Amniotic stem cell (primary cell): ENCODE data around the gene PRIMA1.

ENCODE experiments used
- DNase-seq: peaks from one replicate; lab custom pipeline; 2025; lab: John Stamatoyannopoulos, UW

The PRIMA1 gene

DNA sequence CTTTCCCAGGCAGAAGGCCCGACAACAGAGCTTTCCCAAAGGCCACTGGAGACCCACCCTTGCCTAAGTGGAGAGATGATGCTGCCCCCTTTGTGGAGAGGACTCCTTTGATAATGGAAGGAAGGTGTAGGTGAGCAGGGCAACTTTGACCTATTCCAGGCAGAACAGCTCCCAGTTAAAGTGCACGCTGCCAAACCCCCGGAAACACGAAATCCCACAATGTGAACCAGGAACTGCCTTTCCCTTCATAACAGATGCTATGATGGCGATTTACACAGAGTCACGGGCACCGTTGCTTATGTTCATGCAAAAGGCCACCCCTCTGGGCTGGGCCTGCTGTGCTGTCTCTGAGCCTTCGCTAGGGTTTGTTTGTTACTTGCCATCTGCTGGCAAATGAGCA, 34.6 kb downstream of the PRIMA1 start:
- DNase-seq, result no peak

DNA sequence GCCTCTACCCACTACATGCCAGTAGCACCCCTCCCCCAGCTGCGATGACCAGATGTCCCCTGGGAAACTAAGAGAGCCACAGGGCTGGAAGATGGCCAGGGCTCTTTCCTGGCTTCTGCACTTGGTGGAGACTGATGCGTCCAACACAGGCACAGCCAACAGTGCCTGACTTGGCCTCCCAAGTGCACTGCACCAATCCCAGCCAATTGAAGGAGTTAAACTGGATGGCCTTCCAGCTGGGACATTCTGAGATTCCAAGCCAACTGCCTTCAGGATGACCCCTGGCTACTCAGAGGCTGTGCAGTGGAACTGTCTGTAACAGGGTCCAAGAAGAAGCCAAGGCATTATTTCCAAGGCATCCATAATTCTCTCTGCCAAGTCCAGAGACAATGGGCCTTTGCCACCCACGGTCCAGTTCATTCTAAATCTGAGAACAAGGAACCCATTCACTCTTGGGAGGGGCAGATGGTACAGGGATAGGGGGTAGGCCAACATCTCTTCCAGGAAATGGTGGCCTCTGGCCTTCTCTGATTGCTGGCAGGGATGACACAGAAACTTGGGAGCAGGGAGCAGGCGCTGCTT, 35.2 kb downstream of the PRIMA1 start:
- DNase-seq, result no peak

DNA sequence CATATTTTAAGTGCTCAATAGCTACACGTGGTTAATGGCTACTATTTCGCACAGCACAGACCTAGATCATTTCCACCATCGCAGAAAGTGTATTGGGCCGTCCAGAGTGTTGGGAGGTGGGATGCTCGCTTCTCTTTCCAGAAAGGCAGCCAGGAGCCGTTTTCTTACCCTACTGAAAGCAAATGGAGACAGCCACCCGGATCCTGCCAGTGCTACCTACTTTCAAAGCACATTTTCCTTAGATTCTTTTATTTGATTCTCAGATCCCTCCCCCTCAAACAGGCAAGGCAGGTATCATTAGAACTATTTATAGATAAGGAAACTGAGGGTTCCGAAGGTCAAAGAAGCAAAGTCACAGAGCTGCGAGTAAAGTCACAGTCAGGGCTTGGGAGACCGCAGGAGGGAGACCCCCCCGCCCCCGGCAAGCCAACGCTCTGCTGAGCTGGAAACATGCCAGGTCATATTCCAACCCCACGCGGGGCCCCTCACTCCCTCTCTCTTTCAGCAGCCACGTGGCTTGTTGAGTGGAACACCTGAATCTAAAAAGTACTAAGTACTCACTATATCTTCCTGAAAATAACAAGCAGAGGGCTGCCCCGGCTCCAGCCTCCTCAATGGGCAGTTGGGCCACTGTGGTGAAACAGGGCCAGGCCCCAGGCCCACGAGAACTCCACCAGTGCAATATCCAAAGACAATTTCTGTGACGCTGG, 36.2 kb downstream of the PRIMA1 start:
- DNase-seq, result no peak

DNA sequence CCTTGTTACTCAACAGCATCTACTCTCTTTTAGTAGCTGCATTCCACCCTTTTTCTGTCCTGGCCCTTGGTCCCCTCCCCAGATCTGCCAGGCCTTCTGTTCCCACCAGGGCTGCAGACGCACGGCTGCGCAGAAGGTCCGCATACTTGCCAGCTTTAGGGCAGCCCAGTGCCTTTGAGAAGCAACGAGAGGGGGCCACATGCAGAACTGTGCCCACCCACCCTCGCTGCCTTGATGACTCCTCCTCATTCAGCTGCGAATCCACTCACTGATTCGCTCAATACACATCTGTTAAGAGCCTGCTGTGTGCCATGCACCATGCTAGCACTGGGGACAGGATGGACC, 39.2 kb downstream of the PRIMA1 start:
- DNase-seq, result no peak

DNA sequence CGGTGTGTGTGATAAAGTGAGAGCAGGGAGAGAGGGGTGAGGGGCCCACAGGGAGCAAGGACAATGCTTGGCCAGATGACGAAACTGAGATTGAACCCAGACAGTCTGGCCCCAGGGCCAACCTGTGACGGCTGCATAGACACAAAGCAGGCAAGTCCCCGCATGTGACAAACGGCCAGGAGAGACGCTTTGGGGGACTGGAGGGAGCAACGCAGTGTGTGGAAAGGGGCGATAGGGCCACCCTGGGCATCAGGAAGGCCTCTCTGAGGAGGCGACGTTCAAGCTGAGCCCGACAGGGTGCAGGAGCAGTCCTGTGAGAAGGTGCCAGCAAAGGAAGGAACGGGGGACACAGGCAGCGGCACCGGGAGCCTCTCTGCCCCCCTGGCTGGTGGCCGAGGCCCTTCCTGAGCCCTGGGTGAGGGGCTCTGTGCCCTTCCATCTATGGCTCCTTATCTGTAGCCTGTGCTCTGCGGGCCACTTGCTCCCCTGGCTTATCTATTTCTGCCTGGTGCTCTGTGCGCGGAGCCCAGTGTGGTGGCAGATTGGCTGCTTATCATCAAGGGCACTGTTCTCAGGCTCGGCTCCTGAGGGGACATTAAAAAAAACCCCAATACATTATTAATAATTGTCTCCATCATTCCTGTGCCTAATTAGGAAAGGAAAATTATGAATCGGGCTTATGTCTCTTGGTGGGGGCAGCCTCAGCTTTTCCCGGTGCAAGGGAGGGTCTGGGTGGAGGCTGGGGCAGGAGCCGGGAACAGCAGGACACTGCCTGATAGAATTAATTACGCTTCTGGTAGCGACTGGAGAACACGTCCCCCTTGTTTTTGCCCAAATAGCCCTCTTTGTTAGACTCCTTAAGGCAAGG, 39.8 kb downstream of the PRIMA1 start:
- DNase-seq, result no peak

DNA sequence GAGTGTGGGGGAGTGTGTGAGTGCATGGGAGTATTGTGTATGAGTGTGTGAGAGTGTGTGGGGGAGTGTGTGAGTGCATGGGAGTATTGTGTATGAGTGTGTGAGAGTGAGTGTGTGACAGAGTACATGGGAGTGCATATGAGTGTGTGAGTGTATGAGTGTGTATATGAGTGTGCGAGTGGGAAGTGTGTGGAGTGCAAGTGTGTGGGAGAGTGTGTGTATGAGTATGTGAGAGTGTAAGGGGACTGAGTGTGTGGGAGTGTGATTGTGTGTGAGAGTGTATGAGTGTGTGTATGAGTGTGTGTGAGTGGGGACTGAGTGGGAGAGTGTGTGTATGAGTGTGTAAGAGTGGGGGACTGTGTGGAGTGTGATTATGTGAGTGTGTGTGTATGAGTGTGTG, 40.7 kb downstream of the PRIMA1 start:
- no peak for DNase-seq

DNA sequence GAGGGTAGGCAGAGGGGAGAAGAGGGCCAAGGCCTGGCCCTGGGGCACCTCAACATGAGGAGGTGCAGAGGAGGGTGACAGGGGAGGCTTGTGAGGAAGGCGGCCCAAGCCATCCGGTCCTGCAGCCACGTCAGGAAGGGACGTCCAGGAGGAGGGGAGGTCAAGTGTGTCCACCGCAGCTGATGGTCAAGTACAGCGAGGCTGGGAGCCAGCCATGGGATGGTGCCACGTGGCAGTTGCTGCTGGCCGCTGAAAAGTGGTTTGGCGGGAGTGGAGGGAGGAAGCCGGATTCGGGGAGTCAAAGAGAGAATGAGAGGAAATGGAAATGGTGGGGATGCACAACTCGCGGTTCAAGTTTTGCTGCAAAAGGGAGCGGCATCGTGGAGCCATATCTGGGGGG, 41.2 kb downstream of the PRIMA1 start:
- DNase-seq, result no peak

DNA sequence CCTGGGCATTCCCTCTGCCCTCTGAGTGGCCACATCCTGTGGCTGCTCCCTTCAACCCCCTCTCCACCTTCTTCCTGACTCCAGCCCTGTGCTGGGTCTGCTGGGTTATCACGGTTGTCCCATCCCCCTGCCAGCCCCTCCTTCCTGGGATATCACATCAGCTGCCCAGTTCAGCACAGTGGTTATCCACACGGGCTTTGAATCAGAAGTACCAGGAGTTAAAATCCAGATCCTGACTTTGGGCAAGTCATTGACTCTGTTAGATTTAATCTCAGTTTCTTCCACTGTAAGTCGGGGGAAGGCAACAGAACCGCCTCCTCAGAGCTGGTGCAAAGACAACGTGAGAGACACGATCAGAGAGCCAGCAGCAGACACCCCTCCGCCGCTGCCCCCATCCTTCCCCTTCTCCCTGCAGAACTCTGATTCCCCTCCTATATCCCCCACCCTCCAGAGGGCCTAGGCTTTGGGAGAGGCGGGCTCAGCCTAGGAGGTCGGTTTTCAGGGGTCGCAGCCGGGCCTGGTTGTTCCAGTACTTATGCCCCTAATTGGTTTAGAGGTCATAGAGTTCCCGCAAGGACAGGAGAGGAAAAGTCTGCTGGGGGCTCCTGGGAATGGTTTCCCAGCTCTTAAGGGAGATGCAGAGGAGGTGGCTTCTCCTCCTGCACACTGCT, 42.5 kb downstream of the PRIMA1 start:
- no peak for DNase-seq

DNA sequence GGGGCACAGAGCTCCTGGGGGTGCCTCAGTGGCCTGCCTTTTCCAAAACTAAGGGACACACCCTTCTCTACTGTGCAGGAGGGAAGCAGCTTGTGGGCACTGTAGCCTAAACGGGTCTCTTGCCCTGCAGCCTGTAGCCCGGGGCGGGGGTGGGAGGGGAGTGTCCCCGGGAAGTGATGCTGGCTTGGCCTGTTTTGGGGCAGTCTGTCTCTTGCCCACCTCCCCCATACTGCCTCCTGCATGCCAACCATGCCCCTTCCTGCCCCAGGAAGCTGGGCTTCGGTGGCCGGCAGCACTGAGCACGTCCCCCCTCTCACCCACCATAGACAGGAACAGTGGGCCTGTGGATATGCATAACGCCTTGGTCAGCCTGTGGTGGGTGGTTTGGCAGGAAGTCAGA, 43.4 kb downstream of the PRIMA1 start:
- no peak for DNase-seq

DNA sequence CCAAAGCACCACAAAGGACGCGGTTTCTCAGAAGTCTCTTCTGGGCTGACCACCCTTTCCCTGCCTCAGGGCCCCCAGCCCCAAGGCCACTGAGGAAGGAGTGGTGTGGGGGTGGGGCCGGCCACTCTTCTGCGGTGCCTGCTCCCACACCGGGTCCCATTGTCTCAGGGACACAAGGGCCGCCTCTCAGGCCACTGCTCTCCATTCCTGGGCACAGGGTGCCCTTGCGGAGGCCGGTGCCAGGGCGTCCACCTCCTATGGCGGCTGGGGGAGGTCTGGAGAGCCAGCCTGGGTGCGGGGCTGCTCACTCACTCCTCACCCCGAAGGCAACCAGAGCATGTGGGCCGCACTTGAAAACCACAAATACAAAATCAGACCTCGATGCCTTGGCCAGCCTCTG, 44.1 kb downstream of the PRIMA1 start:
- DNase-seq, result no peak

DNA sequence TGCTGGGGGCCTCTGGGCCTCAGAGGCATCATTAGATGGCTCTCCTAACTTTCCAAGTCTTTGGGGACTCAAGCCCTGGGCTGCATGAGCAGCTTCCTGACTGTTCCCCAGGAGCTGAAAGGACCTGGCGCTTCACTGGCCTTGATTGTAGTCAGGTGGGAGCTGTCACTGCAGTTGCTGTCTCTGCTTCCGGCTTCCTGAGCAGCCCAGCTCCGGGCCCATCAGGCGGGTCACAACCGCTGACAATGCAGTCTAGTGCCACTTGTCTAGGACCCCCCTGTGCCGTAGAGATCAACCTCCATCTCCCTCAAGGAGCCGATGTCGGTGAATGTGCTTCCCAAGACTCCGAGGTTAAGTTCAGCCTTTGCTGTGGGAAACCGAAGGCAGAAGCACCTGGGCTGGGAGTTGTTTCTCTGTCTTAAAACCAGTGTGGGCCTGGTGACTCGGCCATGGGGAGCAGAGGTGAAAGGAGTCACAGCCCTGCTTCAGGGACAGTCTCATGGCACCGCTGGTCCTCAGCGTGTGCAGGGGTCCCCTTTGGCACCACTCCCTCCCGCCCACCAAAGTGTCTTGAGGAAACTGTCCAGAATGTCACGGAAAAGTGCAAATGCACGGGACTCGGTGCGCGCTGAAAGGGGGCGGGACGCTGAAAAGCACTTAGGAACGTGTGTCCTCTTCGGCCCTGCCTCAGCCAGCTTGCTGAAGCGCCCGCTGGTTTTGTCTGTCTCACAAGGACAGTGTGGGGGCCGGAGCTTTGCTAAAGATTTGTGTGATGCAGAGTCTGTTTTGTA, 44.8 kb downstream of the PRIMA1 start:
- DNase-seq, result no peak

DNA sequence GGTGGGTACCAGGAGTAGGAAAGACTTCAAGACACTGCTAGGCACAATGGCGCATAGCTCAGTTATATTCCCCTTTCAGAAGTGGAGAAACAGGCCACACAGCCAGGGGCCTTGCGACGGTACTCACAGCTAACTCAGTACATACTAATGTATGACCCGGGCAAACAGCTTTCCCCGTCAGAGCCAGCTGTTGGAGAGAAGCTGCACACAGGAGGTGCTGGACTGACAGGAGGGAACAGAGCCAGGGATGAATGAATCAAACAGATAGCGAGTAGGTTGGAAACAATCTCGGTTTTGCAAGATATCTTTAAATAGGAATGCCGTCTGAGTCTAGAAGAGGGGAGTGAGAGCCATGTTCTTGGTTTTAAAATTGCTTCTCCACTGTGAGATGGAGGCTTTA, 45.5 kb downstream of the PRIMA1 start:
- DNase-seq, result no peak

DNA sequence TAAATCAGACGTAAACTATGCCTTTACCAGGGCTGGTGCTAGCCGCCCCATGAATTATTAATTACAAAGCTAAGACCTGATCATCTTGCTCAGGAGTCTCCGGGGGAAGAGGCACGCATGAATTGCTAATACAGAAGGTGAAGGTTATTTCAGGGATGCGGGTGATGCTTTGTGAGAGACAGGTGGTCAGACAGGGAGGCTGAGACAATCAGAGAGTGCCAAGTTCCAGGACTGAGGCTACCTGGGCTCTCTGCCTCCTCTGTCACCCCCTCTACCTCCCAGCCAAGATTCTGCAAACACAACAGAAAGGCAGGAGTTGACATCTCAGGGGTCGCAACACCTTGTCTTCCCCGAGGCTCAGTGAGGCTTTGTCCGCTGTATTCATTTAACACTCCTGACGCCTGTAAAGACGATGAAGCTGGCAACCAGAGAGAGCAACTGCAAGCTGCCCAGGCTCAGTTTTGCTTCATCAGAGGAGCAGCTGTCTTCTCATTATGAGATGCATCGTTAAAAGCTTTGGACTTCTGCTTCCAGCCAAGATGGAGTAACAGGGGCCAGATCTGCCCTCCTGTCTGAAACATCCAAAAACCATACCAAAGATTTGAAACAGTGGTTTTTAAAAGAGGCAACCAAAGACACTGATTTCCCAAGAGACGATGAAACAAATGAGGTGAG, 46.6 kb downstream of the PRIMA1 start:
- no peak for DNase-seq

DNA sequence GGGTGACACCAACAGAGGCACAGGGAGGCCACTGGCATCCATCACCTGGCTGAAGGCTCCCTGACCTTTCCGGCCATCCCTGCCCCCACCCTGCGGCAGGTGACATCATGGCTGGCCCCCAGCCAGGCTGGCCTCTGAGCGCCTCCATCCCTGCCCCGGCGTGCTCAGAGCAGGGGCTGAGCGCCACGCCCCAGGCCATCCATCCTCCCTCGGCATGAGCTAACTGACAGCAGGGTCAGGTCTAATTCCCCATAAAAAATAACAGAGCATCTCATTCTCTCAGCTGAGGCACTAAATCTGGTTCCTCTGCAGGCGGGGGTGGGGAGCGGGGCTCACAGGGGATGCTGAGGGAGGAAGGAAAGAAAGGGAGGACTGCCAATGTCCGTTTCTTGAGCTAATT, 50.7 kb downstream of the PRIMA1 start:
- DNase-seq, result no peak

DNA sequence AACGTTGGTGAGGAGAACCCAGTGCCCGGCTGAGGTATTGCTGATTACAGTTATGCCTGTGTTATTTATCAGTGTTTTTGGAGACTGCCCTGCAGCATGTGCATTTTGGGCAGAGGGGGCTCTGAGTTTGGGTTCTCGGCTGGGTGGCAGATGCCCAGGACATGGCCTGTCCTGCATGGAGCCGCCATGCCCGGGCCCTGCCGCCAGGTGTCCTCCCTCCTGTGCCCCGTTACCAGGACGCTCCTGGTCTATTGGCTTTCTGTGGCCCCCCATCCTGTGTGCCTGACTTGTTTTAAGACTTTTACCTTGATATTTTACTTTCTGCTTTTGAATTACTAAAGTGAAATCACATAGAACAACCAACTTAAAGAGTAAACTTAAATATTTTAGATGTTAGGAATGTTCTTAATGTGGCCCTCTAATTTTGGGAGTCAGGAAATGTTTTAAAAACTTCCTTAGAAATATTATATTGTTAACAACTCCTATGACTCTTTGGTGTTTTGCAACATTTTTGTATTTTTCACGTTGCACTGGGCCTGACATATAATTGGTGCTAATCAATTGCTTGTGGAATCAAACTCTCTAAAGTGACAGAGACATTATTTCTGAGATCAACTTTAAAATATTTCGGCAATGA, 51.8 kb downstream of the PRIMA1 start:
- no peak for DNase-seq

DNA sequence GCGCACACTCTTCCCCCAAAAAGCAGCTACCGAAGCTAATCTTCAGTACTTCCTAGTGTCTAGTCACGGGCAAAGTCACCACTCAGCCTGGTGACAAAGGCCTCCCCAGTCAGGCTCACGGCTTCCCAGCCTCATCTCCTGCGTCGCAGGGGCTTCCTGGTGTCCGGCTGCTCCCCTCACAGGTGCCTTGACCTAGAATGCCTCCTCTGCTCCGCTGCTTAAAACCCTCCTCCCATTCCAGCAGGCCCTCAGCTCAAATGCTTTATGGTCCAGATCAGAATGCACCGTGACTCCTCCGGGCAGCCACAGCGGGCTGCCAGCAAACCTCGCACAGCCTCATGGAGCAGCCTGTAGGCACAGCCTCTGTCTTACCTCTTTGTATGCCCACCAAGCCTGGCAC, 53.1 kb downstream of the PRIMA1 start:
- no peak for DNase-seq

DNA sequence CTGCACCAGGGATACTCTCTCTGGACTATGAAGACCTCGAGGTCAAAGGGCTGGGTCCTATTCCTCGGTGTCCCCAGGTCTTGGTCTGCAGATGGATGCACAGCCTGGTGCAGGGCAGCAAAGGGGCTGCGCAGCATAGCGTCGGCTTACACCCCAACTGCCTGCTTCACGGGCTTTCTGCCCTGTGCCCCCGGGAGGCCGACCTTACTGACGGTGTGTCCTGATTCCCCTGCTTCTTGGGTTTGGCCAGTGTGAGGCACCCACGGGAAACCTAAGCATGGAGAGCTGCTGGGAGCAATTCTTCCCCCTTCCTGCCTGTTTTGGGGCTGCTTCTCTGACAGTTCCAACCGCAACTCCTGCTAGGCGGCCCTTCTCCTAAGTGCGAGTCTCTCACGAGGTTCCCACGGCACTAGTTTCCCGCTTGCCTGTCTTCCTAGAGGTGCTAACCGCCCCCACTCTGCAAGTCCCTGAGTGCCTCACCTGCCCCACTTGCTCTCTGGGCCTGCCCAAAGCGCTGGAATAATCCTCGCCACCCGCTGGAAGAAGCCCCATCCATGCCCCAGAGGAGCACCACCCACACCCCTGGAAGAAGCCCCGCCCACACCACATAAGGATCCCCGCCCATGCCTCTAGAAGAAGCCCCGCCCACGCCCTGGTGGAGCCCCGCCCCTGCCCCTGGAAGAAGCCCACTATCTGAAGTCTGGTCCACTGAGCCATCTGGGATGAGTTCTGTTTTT, 54.0 kb downstream of the PRIMA1 start:
- DNase-seq, result no peak

DNA sequence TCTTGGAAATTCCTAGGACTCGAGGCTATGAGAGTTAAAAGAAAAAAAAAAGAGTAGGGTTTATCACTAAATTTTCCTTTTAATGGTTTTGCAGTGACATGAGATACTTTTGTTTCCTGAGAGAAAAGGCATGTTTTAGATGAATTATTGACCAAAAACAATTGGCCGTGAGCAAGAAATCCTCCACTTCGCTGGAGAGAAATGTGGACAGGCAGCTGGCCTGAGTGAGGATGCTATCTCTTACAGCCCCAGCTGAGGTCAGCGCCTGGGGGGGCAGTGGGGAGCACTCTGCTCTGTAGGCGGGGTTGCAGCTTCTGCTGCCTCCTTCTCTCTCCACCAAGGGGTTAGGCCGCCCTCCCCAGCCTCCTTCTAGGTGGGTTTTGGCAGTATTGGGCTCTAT, 54.7 kb downstream of the PRIMA1 start:
- DNase-seq, result no peak

DNA sequence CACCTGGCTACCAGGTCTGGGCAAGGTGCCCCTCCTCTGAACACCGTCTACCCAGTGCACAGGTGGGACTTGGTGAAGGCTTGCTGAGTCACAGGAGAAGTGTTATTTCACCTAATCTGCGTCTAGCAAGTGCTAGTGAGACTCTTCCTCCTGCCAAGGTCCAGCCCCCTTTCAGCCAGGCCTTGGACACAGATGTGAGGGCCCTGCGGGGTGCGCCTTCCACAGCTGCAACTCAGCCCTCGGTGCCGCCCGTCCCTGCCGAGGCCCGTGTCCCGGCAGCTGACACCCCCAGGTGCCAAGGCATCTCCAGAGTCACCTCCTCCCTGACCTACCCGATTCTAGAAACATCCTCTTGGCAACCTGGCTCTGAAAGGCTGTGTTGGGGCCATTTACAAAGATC, 55.1 kb downstream of the PRIMA1 start:
- no peak for DNase-seq

DNA sequence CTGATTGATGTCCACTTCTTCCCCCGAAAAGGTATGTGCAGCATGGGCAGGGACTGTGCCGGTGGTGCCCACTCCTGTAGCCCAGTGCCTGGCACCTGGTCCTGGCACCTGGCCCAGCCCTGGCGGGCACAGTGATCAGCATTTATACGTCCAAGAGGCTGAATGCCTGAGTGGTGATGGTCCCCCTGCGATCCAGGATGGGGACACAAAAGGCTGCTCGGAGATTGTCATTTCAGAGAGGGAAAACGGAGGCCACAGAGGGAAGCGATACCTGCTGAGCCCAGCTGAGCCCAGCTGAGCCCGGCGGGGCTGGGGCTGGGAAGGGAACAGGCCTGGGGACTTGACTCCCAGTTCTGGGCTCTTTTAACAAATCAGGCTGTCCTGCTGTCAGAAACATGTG, 55.8 kb downstream of the PRIMA1 start:
- DNase-seq, result no peak
